MM.1S (cell line): ENCODE measurements around the gene HSF4.

ENCODE experiments used
- DNase-seq: peaks from one replicate; pipeline ENCODE4 v3.0.0-alpha.2; 2015
- H2AFZ ChIP-seq: fragments of 300-600 bp; sonication (generic); 2 replicates; pipeline ENCODE4 v1.6.0; 2016; ENCODE audit warnings: antibody characterized with exemption, low read length
- H3F3A ChIP-seq: fragments of 300-600 bp; sonication (generic); 2 replicates; pipeline ENCODE4 v1.6.1; 2016; ENCODE audit warnings: mild to moderate bottlenecking, antibody characterized with exemption, low read length, moderate library complexity, mixed read lengths; ENCODE audit not compliant: insufficient read depth
- H3K27ac ChIP-seq: fragments of 300-600 bp; sonication (generic); 2 replicates; pipeline ENCODE4 v1.5.1; 2016; ENCODE audit warnings: mild to moderate bottlenecking, low read length
- H3K27me3 ChIP-seq: fragments of 300-600 bp; sonication (generic); replicated peaks from 2 replicates; pipeline ENCODE4 v1.6.0; 2016; ENCODE audit warnings: low read length; ENCODE audit not compliant: insufficient read depth
- H3K36me3 ChIP-seq: fragments of 300-600 bp; sonication (generic); replicated peaks from 2 replicates; pipeline ENCODE4 v1.6.1; 2016; ENCODE audit warnings: mild to moderate bottlenecking, low read length, mixed read lengths; ENCODE audit not compliant: insufficient read depth
- H3K4me1 ChIP-seq: fragments of 300-600 bp; sonication (generic); 2 replicates; pipeline ENCODE4 v1.6.1; 2016; ENCODE audit warnings: low read length, mixed read lengths
- H3K4me2 ChIP-seq: fragments of 300-600 bp; sonication (generic); 2 replicates; pipeline ENCODE4 v1.6.0; 2016; ENCODE audit warnings: low read depth, low read length
- H3K4me3 ChIP-seq: fragments of 300-600 bp; sonication (generic); 2 replicates; pipeline ENCODE4 v1.5.1; 2016; ENCODE audit warnings: low read length, mixed read lengths
- H3K79me2 ChIP-seq: fragments of 300-600 bp; sonication (generic); 2 replicates; pipeline ENCODE4 v1.6.1; 2016; ENCODE audit warnings: mixed run types, low read length, mixed read lengths
- H3K9ac ChIP-seq: fragments of 300-600 bp; sonication (generic); 2 replicates; pipeline ENCODE4 v1.6.1; 2016; ENCODE audit warnings: low read length, mixed read lengths
- H3K9me2 ChIP-seq: fragments of 300-600 bp; sonication (generic); replicated peaks from 2 replicates; pipeline ENCODE4 v1.6.1; 2016; ENCODE audit warnings: mild to moderate bottlenecking, low read length, mixed read lengths; ENCODE audit not compliant: insufficient read depth
- H3K9me3 ChIP-seq: fragments of 300-600 bp; sonication (generic); replicated peaks from 2 replicates; pipeline ENCODE4 v1.6.1; 2016; ENCODE audit warnings: mild to moderate bottlenecking, low read length, mixed read lengths; ENCODE audit not compliant: insufficient read depth
- H4K20me1 ChIP-seq: fragments of 300-600 bp; sonication (generic); 2 replicates; pipeline ENCODE4 v1.6.1; 2016; ENCODE audit warnings: mild to moderate bottlenecking, low read length, moderate library complexity, mixed read lengths; ENCODE audit not compliant: insufficient read depth
- CTCF ChIP-seq: fragments of 300-600 bp; sonication (generic); IDR thresholded peaks from 2 replicates; pipeline ENCODE4 v1.5.1; 2016; ENCODE audit warnings: antibody characterized with exemption, low read length, mixed read lengths
- EZH2 ChIP-seq: fragments of 300-600 bp; sonication (generic); optimal IDR thresholded peaks from 2 replicates; pipeline ENCODE3; 2017; ENCODE audit warnings: low read depth, mild to moderate bottlenecking, antibody characterized with exemption, low read length, mixed read lengths
- EZH2phosphoT487 ChIP-seq: fragments of 300-600 bp; sonication (generic); IDR thresholded peaks from 2 replicates; pipeline ENCODE4 v1.6.1; 2018; ENCODE audit warnings: antibody characterized with exemption, low read length

Gene HSF4

GRCh38 chr16:67191995-67192681, 27.6 kb downstream of the HSF4 start, which contains the start of gene E2F4:
Gene E2F4, plus strand, starts transcription at chr16:67192155. Its CDS starts 73 bp downstream, at chr16:67192228.
- Histone ChIP-seq H3K79me2 (peaks cover 43% of the 10 kb centered on the region), H3K4me1 (peaks cover 9% of the 10 kb centered on the region; the same call in 1 of the 2 replicates), H3F3A (no peaks in the 10 kb centered on the region), H3K4me3 (peak within 1 kb of the TSS; percentile 99), H4K20me1 (no peaks in the 10 kb centered on the region), H3K27ac (peak within 1 kb of the TSS; percentile 23; the same call in 1 of the 2 replicates), H3K36me3 (peaks cover 16% of the 10 kb centered on the region; the same call in 1 of the 2 replicates), H2AFZ (peak within 1 kb of the TSS; percentile 54), H3K9me3 (no peaks in the 10 kb centered on the region), H3K9ac (peak within 1 kb of the TSS; percentile 94), H3K27me3 (no peaks in the 10 kb centered on the region; the same call in 1 of the 2 replicates), H3K9me2 (no peaks in the 10 kb centered on the region), H3K4me2 (peak within 1 kb of the TSS; percentile 97)
- peak; percentile 94 for DNase-seq
- TF ChIP-seq EZH2, result no peak
- TF ChIP-seq EZH2phosphoT487, result no peak
- no peak for TF ChIP-seq CTCF

GRCh38 chr16:67192781-67193361, 28.3 kb downstream of the HSF4 start:
- Histone ChIP-seq H3K9me3 (no peaks in the 10 kb centered on the region), H4K20me1 (no peaks in the 10 kb centered on the region), H3K4me1 (peaks cover 9% of the 10 kb centered on the region; the same call in 1 of the 2 replicates), H2AFZ (no peak overlapping the region), H3K9ac (peak overlapping the region; percentile 94), H3K36me3 (peaks cover 16% of the 10 kb centered on the region; the same call in 1 of the 2 replicates), H3F3A (no peaks in the 10 kb centered on the region), H3K79me2 (peaks cover 48% of the 10 kb centered on the region), H3K27ac (peak overlapping the region; percentile 23; the same call in 1 of the 2 replicates), H3K4me3 (peak overlapping the region; percentile 99), H3K4me2 (peak overlapping the region; percentile 97), H3K9me2 (no peaks in the 10 kb centered on the region), H3K27me3 (no peaks in the 10 kb centered on the region)
- TF ChIP-seq EZH2 (no peak), EZH2phosphoT487 (no peak), CTCF (no peak)
- no peak for DNase-seq

- peaks cover 9% of the 10 kb centered on the region; the same call in 1 of the 2 replicates for H3K4me1 ChIP-seq
- no peak for TF ChIP-seq CTCF
- TF ChIP-seq EZH2, result no peak
- no peak for TF ChIP-seq EZH2phosphoT487
- no peaks in the 10 kb centered on the region for H3K9me2 ChIP-seq
- H2AFZ ChIP-seq, result no peak overlapping the region
- peaks cover 48% of the 10 kb centered on the region for H3K79me2 ChIP-seq
- peak overlapping the region; percentile 94; the same call in 1 of the 2 replicates for H3K9ac ChIP-seq
- H3K9me3 ChIP-seq, result no peaks in the 10 kb centered on the region
- H3K4me2 ChIP-seq, result peak overlapping the region; percentile 97; the same call in 1 of the 2 replicates
- H3F3A ChIP-seq, result no peaks in the 10 kb centered on the region
- no peak for DNase-seq
- H3K4me3 ChIP-seq, result peak overlapping the region; percentile 99; the same call in 1 of the 2 replicates
- H4K20me1 ChIP-seq, result no peaks in the 10 kb centered on the region
- no peaks in the 10 kb centered on the region for H3K27me3 ChIP-seq
- H3K36me3 ChIP-seq, result peaks cover 16% of the 10 kb centered on the region; the same call in 1 of the 2 replicates
- no peak overlapping the region for H3K27ac ChIP-seq
Observed at GRCh38 chr16:67193536-67193935, 29.0 kb downstream of the HSF4 start.
